AG08396 (cell line): ENCODE data around the gene HHAT.

Experiments used
- DNase-seq: peaks from one replicate; pipeline ENCODE4 v3.0.0; 2012; ENCODE audit warnings: low spot score, mixed read lengths

The HHAT gene

DNA sequence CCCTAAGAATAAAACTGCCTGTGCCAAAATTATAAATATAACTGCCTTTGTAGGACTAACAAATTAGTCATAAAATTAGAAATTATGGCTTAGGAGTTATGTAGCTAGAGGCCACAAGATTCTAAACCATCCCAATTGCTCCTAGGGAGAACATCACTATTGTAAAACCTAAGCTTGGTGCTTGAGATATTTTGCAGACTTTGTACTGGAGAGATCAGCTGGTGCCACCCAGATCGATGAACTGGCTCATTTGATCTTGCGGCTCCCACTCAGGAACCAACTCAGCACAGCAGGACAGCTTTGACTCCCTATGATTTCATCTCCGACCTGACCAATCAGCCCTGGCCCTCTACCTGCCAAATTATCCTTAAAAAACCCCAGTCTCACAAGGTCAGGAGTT is 30.6 kb downstream of the HHAT start:
- DNase-seq = no peak

- DNase-seq = peak; percentile 38
These were observed 32.3 kb downstream of the HHAT start for GRCh38 chr1:210360852-210361477.

DNA sequence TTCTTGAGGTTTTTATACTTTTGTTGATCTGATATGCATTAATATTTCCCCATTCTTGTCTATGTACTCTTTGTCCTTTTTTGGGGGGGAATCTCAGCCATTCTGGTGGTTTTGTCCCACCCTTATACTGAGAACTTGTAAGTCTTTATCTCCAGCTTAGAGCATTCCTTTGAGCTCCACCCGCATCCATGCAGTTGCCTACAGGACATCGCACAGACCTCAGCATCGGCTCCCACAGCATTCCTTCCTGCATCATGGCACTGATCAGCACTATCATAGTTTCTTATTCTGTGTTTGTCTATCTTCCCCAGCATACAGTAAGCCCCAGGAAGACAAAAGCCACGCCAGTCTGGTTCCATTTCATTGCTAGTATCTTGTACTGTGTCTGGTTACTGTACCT is 33.0 kb downstream of the HHAT start:
- no peak for DNase-seq

DNA sequence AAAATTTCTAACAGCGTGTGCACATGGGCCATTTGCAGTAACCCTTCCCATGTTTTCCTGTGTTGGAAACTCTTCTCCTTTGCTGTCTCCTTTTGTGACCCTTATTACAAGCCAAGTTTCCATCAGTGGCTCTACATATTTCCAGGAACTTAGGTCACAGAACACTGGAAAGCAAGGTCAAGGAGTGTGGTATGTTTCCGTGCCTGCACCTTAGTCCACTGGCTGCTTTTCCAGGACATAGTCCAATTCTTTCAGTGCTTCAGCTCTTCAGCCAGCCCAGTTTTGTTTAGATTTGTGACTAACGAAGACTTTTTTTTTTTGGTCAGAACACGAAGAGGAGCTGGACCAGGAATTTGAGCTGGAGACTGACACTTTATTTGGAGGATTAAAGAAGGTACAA is 33.8 kb downstream of the HHAT start:
- DNase-seq = peak; percentile 29

GRCh38 chr1:210363119-210363518 is 34.4 kb downstream of the HHAT start:
- no peak for DNase-seq

DNA sequence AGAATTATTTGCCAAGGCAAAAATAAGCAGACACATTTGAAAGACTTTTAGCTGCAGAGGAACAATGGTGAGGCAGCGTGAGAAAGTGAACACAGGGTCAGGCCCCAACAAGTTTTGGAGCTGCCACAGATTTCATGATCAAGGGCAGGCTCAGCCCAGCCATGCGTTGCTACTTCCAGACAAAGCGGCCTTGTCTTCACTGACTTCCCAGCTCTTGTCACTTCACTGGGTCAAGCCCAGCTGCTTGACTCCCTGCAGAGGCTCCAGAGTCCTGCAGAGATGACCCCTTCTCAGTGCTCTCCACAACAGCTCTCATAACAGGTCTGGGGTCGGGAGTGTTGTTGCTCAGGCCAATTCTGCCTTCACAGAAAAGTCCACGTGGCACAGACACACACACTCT is 35.8 kb downstream of the HHAT start:
- DNase-seq = no peak

- no peak for DNase-seq
These were observed 38.1 kb downstream of the HHAT start for GRCh38 chr1:210366767-210367166.

- DNase-seq = no peak
These were observed 38.9 kb downstream of the HHAT start for GRCh38 chr1:210367566-210367965.

GRCh38 chr1:210369425-210369824 is 40.7 kb downstream of the HHAT start:
- DNase-seq = no peak

DNA sequence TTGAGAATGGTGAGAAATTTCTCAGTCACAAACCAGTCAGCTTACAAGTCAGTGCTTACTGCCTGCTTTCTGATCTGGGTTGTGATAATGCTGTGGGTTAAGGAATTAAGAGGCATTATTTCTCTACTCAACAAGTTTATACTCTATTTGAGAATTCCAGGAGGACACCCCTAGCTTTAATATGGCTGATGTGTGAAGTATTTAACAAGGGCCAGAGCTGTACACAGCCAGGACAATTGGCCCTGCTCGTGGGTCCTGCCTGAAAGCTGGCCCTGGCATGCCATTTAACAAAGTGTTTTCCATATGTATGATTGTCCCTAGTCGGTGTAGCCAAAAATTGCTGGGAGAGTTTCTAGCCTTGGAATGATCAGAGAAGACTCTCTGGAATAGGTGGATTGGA is 43.2 kb downstream of the HHAT start:
- no peak for DNase-seq

DNA sequence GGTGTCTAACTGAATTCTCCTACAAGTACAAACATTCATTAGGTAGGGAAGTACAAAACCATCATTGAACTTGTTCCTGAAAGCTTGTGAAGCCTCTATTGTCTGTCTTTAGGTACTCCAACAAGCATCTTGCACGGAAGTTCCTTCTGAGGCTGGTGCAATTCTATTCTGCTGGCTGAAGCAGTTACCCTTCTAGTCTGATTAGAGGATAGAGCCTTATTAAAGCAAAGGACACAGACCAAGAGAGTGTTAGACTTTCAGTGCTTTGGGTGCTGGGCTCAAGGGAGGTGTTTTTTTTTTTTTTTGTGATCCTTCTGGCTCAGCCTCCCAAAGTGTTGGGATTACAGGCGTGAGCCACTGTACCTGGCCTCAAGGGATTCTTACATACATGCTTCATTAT is 43.8 kb downstream of the HHAT start:
- no peak for DNase-seq

DNA sequence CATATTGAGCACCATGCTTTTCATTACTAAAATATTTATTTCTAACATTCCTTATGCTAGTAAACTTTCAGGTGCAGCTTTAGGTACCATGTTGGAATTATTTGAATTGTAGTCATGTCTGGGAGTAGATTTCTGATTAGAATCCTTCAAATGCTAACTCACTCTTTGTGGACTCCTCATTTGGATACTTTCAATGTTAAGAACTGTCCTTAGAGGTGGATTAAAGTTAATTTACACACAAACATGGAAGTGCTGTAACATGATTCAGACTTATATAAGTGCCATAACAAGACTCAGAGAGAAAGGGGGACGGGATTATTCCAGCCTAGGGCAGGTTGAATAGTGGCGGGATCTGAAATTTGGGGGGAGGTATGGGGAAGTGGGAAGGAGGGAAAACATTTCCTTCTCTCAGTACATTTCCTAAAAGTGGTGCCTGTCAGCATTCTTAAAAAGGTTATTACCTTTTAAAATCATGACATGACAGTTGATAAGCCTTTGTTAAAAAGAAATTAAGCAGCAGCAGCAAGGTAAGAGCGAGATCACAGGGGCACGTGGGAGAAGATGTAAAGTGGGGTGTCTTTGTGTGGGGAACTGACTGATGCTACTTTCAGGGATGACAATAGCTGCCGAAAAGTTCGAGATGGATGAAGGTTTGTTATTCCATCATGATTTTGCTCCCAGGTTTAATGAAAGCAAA is 44.4 kb downstream of the HHAT start:
- DNase-seq = no peak

DNA sequence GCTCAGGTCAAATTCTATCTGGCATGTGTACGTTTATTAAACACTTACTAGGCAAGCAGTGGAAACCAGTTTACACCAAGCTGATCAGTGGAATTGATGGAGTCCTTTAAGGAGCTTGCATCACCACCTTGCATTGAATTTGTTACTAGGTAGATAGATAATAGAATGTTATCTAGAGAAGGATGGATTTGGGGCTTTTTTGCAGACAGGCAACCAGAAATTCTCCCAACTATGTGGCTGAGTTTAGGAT is 44.9 kb downstream of the HHAT start:
- no peak for DNase-seq

DNA sequence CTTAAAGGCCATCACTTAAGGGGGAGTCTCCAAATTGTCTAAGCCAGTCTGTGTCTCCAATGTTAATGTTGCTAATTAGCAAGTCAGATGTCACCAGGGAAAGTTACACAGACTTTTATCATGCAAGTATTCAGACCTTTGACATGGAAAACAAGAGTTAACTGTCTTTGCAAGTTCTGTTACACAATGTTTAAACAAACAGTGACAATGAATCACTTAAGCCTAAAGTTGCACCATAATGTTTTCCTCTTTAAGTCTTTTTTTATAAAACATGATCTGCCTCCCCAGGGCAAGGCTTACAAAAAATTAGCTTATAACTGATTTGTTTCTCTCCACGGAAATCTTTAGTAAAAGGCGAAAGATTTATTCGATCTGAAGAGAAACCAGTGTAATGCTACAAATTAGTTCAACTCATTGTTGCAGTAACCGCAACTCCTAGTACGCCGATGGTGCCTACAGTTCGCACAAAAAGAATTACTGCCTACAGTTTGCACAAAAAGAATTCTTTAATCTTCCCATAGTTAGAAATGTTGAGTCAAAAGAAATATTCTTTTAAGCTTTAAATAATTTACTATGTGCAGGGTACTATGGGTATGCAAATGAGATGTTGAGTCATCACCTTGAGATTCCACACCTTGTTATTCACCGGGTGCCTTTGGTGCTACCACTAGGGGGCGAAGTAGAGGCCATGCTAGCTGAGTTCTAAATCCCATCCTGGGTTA is 45.3 kb downstream of the HHAT start:
- DNase-seq = peak; percentile 51

DNA sequence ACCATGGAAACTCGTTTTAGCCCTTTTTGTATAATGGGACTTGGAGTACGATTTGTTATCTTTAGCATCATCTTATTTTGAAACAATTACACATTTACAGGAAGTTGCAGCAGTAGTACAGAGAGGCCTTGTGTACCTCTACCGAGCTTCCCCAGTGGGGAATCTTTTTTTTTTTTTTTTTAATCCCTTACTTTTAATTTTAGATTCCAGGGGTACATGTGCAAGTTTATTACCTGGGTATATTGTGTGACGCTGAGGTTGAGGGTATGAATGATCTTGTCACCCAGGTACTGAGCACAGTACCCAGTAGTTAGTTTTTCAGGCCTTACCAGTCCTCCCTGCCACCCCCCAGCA is 45.9 kb downstream of the HHAT start:
- DNase-seq = no peak

GRCh38 chr1:210376836-210377372 is 48.2 kb downstream of the HHAT start:
- DNase-seq = no peak

DNA sequence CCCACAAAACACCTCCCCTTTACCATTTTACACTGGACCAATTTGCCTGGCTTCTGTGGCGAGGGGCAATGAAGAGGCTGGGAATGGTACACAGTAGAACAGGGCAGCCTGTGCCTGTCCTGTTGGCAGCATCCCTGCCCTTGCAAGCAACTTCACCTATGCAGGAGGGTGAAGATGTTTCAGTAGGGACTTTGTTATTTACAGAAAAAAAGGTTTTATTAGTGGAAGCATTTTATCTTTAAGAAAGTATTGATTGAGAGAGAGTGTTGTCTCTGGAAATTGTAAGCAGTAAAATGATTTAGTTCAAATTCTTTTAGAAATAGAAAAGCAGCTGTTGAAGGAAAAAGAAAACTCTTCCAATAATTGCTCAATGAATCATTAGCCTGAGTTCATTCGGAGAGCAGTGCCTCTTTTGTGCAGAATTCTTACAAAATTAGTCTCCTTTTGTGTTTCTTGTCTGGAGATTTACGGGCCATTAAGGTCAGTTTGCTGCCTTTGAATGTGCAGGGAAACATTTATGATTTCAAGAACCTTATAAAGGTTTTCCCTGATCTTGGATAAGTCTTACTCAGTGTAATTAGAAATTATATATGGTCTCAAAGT is 49.1 kb downstream of the HHAT start:
- DNase-seq = no peak

GRCh38 chr1:210378736-210379135 is 50.0 kb downstream of the HHAT start:
- DNase-seq = no peak

- DNase-seq = no peak
These were observed 53.2 kb downstream of the HHAT start for GRCh38 chr1:210381934-210382333.

DNA sequence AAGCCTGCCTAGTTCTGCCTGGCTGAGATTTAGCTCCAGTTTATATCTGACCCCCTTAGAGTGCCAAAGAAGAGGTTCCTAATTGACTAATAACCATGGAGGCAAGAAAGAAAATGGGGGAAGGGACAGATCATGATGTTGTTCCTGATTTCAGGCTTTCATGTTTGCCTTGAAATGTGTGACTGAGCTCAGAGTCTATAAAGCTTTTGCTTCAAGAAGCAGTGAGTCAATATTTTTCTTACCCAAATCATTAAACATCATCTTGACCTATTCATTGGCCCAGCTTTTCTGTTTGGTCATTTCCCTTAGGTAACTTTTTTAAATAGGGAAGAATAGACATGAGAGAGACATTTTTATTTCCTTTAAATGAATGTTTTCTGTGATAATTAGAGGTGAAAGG is 55.9 kb downstream of the HHAT start:
- no peak for DNase-seq

DNA sequence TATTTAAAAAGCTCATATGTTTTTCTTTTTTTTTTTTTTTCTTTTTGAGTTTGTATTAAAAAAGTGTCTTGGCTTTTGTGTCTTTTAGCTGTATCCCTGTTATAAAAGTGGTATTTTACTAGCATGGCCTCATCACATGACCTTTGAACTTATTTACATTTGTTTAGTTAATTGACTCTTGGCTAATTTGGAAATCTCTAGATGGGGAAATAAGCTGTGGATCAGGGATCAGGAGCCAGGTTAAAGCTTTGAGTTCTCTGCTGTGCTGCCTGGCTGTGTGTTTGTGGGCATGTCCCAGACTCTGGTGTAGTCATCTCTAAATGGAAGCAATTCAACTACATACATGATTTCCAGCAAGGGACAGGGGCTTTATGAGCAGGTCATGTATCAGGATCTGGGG is 56.5 kb downstream of the HHAT start:
- no peak for DNase-seq

GRCh38 chr1:210394281-210394821 is 65.6 kb downstream of the HHAT start:
- DNase-seq = no peak

DNA sequence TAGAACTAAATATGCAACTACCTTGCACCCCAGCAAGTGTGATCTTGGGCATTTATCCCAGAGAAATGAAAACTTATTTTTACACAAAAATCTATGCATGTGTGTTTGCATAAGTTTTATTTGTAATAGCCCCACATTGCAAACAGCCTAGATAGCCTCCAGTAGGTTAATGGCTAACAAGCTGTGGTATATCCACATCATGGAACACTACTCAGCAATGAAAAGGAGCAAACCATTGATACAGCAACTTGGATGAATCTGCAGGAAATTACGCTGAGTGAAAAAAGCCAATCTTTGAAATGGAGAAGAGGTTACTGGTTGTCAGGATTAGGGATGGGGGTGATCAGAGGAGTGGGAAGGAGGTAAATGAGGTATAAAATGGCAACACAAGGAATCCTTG is 67.8 kb downstream of the HHAT start:
- DNase-seq = no peak
